ENCODE measurements around the gene AAR2. TPM values are rescaled to one million over a fixed set of nuclear protein-coding genes. Genes with fewer than 3 reads are reported as not detected.

AAR2 gene
- total RNA-seq, 1 experiment from 2014 or later, result 27.2 TPM

Other genes starting within 250 kb of the AAR2 start
- gene EPB41L1, start 81.7 kb upstream of the AAR2 start, total RNA-seq (2014; rRNA removed; shearing (Covaris generic)), result 5.4 and 7.4 TPM in 2 replicates
- 10.4 and 11.8 TPM in 2 replicates for gene DLGAP4, start 69.9 kb downstream of the AAR2 start, total RNA-seq (2014; rRNA removed; shearing (Covaris generic))

All from NCI-H460 (cell line).